NCI-H1436 treated with DMSO at 0.1 percent for 48 hours (cell line): Measurements from ENCODE around the gene PIK3C2G.
"Not testable (repeated sequence)": the region's sequence is repeated elsewhere in the genome, so short reads cannot be mapped to it uniquely, and the experiment has no call there.

Experiments
- DNase-seq: peaks from one replicate; lab custom pipeline; 2025; lab: John Stamatoyannopoulos, UW

PIK3C2G gene

GRCh38 chr12:18643681-18644080, 382.4 kb downstream of the PIK3C2G start:
- DNase-seq, result no peak

- no peak for DNase-seq
These were observed 383.2 kb downstream of the PIK3C2G start for GRCh38 chr12:18644564-18644963.

DNA sequence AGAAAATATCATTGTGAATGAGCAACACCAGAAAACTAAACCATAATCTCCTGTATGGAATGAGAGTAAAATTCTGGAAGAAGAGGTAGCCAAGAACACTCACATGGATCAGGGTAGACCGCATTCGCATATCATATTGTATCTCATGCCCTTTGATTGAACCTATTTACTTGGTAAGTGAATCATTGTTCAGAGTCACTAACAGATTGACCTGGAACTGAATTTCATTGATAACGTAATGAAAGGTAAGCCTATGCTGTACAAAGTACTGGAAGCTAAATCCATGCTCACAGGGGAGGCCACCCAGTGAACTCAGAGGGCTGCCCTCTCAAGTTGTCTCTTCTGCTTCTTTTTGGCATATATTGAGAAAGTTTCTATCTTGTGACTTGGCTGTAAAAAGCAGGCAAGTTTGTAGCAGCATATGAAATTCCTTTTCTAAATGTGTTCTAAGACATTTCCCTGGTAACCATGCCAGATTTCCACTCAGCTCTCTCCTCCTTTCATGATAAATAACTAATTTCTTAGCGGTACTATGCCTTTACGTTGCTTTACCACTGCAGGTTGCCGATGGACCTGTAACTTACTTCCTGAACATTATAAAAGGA, 385.1 kb downstream of the PIK3C2G start:
- no peak for DNase-seq

DNA sequence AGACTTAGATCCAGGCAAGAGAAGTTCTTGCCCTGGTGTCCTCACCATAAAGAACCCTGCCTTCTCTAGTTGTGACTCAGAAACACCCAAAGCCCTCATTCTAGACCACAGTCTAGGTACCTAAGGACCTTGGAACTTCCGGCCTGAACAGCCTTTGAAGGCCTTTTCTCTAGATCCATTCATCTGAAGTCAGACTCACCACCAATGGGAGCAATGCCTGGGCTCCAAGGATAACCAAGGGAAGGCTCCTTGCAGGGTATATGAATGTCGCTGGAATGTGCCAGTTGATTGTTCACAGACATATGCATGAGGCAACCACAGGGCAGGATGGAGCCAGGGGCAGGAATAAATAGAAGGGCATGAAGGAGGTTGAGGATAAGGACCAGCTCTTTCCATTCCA, 390.2 kb downstream of the PIK3C2G start:
- no peak for DNase-seq

DNA sequence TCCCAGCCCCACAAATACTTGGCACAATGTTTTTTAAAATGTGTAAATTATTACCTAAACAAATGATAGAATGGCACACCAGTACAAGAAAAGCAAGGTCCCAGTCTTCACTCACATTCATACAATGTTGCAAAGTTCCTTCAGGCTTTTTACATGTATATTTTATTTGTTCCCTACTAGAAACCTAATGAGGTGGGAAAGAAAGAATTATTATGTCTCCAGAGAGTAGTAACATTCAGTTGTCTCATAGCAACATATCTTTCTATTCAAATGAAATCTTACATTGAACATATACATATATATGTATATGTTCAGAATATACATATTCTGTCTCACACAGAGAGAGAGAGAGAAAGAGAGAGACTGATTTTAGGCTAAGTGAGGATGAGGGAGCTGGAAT, 391.3 kb downstream of the PIK3C2G start:
- no peak for DNase-seq

DNA sequence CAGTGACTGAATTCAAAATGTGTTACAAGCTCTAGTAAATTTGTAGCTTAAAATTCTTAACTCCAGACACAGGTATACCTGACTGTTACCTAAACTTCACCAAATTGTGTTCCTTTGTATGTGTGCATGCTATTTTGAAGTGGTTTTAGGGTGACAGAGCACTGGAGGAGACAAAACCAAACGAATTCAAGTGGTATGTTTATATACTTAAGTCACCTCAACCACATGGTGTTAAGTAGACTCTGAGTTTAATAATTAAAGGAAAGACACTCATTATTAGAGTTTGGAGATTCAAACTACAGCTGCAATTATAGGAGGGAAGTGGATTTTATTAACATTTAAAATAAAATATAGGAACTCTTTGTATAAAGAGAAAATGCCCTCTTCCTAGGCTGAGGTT, 392.1 kb downstream of the PIK3C2G start:
- no peak for DNase-seq

- no peak for DNase-seq
These were observed 394.0 kb downstream of the PIK3C2G start for GRCh38 chr12:18655351-18655750.

DNA sequence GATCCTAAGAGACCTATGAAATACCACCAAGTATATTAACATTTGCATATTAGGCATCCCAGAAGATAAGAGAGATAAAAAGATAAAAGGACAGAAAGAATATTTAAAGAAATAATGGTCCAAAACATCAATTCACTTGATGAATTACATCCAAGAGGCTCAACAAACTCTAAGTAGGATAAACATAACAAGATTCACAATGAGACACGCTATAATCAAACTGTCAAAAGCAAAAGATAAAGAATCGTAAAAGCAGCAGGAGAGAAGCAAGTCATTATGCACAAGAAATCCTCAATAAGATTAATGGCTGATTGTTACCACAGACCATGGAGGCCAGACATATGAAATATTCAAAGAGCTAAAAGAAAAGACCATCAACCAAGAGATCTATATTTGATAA, 396.9 kb downstream of the PIK3C2G start:
- DNase-seq, result no peak

- no peak for DNase-seq
These were observed 397.5 kb downstream of the PIK3C2G start for GRCh38 chr12:18658829-18659228.

GRCh38 chr12:18676141-18676540, 414.8 kb downstream of the PIK3C2G start:
- DNase-seq, result no peak

DNA sequence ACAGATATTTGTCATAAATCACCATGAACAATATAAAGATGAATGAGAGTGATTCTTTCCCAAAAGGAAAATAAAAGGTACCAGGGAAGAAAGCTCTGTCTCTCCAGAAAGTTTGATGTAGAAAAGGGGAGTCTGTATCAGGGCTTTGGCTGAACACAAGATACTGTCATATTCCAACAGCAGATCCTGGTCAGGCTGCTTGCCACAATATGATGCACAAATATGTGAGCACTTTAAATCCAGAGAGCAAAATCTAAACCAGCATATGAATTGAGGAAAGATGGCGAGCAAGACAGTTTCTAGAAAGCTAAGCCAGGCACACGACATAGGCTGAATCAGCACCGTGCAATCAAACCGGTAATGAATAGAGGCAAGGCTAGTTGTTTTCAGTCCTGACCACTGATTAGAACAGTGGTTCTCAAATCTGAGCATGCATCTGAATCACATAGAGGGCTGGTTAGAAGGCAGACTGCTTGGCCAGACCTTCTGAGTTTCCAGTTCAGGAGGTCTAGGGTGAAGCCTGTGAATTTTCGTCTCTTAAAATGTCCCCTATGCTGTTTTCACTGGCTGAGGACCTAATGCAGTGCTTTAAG, 415.8 kb downstream of the PIK3C2G start:
- no peak for DNase-seq

DNA sequence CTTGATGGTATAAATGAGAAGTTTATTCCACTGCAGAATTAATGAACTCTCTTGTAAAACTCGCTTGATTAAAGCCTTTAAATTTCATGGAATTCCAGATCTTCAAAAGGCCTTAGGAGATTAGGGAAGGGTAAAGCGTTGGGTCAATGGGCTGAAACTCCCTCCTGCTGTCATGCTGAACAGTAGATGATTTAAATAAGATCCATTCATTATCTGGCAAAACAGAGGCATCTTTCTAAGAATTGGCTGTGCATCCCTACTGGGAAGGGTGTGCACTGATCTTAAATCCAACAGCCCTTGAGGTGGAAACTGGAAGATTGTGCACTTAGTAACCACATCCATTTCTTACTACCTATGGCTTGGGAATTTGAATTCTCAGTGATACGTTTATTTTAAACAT, 420.5 kb downstream of the PIK3C2G start:
- DNase-seq, result no peak

- DNase-seq, result no peak
These were observed 422.2 kb downstream of the PIK3C2G start for GRCh38 chr12:18683327-18684013.

- no peak for DNase-seq
These were observed 423.1 kb downstream of the PIK3C2G start for GRCh38 chr12:18684430-18684829.

- DNase-seq, result no peak
These were observed 428.5 kb downstream of the PIK3C2G start for GRCh38 chr12:18689771-18690170.

DNA sequence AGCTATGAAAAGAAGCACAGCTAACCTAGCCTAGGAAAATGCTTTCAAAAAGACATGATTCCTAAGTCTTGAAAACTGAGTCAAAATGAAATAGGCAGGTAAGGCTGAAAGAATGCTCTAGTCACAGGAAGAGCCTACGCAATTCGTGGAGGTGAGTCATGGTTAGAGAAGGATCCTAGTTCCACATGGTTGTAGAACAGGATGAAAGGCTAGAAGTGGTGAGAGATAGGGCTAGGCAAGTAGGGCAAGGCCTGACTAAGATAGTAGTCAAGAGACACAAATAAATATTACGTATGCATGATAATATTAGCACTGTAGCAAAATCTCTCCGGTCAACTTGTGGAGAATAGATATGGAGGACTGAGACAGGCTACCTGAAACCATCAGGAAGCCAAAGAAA, 429.3 kb downstream of the PIK3C2G start:
- no peak for DNase-seq

- DNase-seq, result not testable (repeated sequence)
These were observed 432.7 kb downstream of the PIK3C2G start for GRCh38 chr12:18693986-18694385.

DNA sequence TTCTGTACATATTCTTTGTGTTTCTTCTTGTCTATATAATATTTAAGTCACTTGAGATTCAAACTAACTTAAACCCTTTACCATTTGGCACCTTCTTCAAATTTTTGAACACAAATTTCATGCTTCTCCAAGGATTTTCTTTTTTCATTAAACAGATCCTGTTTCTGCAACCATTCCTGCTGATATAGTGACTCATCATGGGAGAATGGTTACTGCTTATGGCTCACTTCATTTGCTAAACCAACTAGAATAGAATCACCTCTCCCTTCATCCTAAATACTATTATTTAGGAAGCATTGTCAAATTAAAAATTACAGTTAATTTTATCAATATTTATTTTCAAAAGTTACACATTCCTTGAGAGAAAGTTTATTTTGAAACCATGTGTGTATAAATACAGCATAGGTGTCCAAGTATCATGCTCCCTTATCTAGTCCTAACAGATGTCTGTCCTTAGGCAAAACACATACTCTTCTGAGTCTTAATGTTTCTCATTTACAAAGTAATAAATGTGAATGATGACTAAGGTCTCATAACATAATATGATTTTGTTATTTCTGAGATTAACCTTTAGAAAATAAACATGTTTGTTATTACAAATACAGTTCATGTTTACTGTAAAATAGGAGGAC, 435.8 kb downstream of the PIK3C2G start:
- DNase-seq, result no peak
